ENCODE data around the gene SUCLG1.
"Not testable (repeated sequence)": the region's sequence is repeated elsewhere in the genome, so short reads cannot be mapped to it uniquely, and the experiment has no call there.

The SUCLG1 gene

GRCh38 chr2:84459018-84459943 is at the start of gene SUCLG1:
Gene SUCLG1, minus strand, starts transcription at chr2:84459280. Its CDS starts 11 bp downstream, at chr2:84459269.
- DNase-seq: peak; percentile 55

DNA sequence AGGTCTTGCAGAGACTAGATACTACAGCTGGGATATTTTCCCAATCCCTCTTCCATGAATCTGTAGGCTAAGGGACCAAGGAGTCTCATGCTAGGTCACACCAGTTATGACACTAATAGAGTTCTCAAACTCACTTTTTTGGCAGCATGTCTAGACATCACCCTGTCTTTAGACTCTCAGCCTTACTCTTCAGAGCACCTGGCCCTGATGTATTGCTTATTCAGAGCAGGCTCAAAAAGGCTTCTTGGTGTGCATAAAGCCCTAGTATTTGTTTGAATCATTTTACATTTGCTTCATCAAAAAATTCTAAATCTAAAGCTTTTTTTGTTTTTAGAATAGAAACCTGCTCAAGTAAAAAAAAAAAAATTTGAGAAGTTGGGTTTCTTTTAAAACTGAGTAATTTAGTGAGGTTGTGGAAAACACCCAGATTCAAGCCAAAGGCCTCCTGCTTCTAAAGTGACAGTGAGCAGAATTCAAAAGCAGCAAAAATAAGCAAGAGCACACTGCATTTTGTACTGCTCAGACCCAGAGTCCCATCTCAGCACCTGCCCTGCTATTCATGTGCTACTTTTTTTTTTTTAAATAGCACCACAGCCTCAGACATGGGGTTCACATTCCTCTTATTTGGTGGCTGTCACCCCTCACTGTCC is 39.2 kb upstream of the SUCLG1 start:
- no peak for DNase-seq

- no peak for DNase-seq
These were observed 38.2 kb upstream of the SUCLG1 start for GRCh38 chr2:84497285-84497684.

GRCh38 chr2:84496386-84496785 is 37.3 kb upstream of the SUCLG1 start:
- no peak for DNase-seq

DNA sequence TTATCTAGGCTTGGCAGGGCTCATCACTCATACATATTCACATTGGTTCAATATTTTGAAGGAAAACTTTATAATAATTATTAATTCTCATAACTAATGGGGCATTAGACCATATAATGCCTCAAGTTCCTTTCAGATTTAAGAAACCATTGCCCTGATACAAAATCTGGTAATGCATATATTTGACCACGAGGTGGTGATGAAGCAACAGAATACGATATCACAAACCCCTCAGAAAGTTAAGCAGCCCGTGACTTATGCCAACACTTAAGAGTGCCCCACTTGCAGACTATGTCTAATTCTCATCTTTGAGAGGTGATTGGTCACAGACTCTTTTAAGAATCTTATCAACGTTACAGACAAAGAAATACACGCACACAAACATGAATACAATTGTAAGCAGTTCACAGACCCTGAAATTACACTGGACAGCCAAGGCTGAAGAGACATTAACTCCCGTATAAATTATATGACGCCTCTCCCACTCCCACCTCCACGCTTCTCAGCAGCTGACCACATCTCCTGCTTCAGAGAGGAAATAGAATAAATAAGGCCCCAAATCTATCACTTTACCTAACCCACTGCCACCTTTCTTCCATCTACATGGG is 36.6 kb upstream of the SUCLG1 start:
- DNase-seq: no peak

GRCh38 chr2:84494070-84494469 is 35.0 kb upstream of the SUCLG1 start:
- no peak for DNase-seq

GRCh38 chr2:84493514-84493913 is 34.4 kb upstream of the SUCLG1 start:
- no peak for DNase-seq

- no peak for DNase-seq
These were observed 33.5 kb upstream of the SUCLG1 start for GRCh38 chr2:84492571-84492970.

DNA sequence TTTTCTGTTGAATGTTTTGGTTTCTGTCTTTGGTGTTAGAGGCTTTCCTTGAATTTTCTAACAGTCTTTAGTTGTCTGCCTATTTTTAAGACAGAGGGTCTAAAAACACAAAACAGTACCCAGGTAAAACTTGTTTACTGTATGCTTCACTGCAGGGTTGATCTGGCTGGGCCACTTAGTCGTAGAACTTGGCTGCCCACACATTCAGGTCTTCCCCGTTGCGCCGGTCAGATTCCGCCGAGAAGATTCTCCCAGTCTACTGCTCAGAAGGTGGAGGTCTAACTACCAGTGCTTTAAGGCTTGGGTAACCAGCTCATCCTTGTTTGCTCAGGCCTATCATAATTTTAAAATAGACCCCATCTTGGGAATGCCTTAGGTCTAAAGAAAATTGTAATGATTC is 32.7 kb upstream of the SUCLG1 start:
- DNase-seq: no peak

- no peak for DNase-seq
These were observed 32.2 kb upstream of the SUCLG1 start for GRCh38 chr2:84491256-84491655.

DNA sequence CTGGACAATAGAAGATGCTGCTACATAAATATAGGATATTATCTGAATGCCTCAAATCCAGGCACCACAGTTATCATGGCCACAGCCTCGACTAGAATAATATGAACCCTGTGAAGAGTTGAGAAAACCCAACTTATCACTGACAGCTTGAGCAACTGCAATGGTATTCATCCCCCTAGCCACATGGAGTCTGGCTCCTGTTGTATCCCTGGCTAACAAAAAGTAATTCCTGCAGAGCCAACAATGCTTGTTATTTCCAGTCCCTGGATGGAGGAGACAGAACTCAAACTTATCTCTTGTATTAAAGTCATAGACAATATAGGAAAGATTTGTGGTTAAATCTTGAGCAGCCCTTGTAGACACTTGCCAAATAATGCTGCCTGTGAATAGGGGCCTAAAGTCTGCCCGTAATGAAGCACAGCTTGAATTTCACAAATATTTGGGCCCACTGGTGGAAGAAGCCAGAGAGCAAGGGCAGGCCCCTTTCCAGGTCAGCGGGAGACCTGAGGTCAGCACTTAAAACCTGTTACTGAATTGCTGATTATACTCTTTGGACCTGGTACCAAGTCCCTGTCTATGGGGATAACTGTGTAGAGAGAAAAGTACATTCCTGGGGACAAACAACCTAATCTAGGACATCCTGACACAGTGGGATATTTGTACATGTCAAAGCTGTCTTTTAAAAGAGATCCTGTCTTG is 28.4 kb upstream of the SUCLG1 start:
- DNase-seq: no peak

- no peak for DNase-seq
These were observed 27.5 kb upstream of the SUCLG1 start for GRCh38 chr2:84486441-84487115.

GRCh38 chr2:84483320-84483719 is 24.2 kb upstream of the SUCLG1 start:
- no peak for DNase-seq

DNA sequence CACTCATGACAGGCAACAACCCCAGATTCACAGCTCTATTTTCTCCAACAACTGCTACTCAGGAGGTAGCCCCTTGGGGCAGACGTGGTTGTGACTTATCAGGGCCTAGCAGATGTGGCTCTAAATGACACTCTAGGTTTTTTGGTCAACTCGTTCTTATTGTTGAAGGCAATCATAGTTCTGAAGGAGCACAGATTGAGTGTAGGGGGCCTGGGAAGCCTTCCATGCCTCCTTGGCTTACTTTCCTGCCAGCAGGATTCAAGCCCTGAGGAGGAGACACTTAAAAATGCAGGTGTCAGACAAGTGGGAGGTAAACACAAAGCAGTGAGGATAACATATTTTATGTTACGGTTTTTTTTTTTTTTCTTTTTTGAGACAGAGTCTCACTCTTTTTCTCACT is 23.5 kb upstream of the SUCLG1 start:
- DNase-seq: no peak

DNA sequence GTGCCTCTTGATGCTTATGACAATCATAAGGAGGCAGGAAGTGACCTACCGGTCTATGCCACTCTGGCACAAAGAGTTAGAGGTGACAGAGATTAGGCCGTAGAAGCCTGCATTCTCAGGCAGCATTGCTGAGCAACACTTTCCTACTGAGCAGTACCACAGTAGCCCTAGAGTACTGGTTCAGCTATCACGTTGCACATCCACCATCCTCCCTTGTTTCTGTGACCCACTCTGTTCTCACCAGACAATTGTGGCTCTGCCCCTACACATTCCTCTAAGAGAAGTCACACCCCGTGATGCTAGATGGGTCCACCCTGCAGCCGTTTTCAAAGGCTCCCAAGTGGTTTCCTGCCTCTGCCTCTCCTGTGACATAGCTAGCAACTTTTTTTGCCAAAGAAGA is 22.6 kb upstream of the SUCLG1 start:
- DNase-seq: no peak

DNA sequence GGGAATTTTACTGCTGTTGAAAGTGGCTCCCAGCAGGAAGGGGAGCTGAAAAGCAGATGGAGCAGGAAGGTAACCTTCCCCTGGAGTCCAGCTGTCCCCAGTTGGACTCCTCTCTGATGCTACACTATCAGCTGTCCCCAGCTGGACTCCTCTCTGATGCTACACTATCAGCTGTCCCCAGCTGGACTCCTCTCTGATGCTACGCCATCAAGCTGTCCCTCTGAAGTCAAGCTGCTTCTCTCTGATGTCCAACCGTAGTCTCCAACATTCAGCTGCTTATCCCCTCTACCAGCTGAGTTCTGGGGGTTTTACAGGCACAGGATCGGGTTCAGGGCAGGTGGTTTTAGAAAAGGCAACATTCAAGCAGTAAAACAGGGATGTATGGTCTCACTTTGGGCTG is 19.8 kb upstream of the SUCLG1 start:
- DNase-seq: no peak

DNA sequence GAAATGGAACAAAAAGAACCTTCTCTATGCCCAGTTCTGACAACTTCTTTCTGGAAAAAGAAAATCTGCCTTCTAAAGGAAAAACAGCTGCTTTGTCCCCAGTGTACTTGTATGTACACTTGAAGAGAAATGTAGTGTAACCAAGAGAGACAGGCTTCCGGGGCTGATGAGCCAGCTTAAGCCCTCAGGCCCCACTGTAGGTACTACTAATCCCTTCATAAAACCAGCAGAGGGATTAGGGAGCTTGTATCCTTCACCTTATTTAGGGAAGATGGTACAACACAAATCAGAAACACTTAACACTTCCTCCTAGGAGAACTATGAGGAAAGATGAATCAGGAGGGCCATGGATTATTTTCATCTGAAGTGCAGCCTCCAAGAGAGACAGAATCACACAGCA is 18.8 kb upstream of the SUCLG1 start:
- no peak for DNase-seq

DNA sequence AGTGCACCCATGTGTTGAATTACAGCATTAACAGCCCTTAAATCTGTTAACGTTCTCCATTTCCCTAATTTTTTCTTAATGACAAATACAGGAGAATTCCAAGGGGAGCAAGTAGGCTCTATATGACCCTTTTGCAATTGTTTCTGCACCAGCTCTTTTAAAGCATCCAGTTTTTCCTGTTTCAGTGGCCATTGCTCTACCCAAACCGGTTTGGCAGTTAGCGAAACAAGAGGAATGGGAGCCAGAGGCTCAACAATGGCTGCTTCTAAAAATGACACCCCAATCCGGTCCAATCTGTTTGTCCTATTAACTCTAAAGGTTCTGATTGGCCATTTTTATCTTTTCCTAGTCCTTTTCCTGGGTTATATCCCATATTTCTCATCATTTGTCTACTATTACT is 15.1 kb upstream of the SUCLG1 start:
- no peak for DNase-seq

- DNase-seq: no peak
These were observed 13.9 kb upstream of the SUCLG1 start for GRCh38 chr2:84472856-84473565.

GRCh38 chr2:84472423-84472822 is 13.3 kb upstream of the SUCLG1 start:
- not testable (repeated sequence) for DNase-seq

- DNase-seq: no peak
These were observed 8.3 kb upstream of the SUCLG1 start for GRCh38 chr2:84467389-84467788.

DNA sequence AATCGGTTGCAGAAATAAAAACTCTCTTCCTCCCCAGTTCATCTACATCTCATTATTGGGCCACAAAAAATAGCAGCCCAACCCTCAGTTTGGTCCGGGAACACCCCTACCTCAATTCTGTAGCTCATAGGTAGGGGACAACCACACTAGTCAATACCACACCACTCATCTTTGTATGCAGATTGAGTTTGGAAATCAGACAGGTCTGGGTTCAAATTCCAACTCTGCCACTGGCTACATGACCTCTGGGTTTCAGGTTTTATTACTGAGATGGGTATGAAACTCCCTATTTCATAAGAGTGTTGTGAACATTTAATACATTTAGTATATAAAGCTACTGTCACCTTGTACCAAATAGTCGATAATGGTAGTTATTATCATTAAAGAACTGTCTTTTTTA is 2.2 kb upstream of the SUCLG1 start:
- DNase-seq: no peak
